ENCODE data around the gene ANKH.
"Not testable (repeated sequence)": the region's sequence is repeated elsewhere in the genome, so short reads cannot be mapped to it uniquely, and the experiment has no call there.

The ANKH gene

DNA sequence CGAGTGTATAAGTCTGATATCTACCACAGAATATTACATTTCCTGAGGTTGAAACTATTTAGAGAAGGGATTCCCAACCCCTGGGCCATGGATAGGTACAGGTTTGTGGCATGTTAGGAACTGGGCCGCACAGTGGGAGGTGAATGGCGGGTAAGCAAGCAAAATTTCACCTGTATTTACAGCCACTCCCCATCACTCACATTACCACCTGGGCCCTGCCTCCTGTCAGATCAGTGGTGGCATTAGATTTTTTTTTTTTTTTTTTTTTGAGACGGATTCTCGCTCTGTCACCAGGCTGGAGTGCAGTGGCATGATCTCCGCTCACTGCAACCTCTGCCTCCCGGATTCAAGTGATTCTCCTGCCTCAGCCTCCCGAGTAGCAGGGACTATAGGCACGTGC lies 6.6 kb upstream of the ANKH start:
- H3K4me2 ChIP-seq (ENCODE audit: low read length); H3K79me1 ChIP-seq (ENCODE audit: low read length); H4K8ac ChIP-seq (ENCODE audit: low read depth, low read length); H2BK15ac ChIP-seq (replicated peaks; ENCODE audit: low read depth); H3K27ac ChIP-seq (ENCODE audit: low read depth, low read length); H3K18ac ChIP-seq (ENCODE audit: low read length); H3K36me3 ChIP-seq (ENCODE audit: control insufficient read depth, insufficient read depth, low read length); H2AK5ac ChIP-seq (ENCODE audit: low read length); H4K5ac ChIP-seq (ENCODE audit: low read length); H3K27me3 ChIP-seq (ENCODE audit: insufficient read depth, low read length, poor library complexity); H3K4me3 ChIP-seq (ENCODE audit: low read length); H3K79me2 ChIP-seq (ENCODE audit: control insufficient read depth, insufficient read depth, low read length); H2BK5ac ChIP-seq (ENCODE audit: low read length); H3K9ac ChIP-seq (ENCODE audit: low read length); H2BK120ac ChIP-seq (ENCODE audit: low read depth, low read length); H3K23ac ChIP-seq (ENCODE audit: low read length); H3K4ac ChIP-seq (ENCODE audit: low read depth, low read length); DNase-seq; H3K4me1 ChIP-seq (ENCODE audit: control insufficient read depth, low read depth, low read length); H3K56ac ChIP-seq (ENCODE audit: low read length): not testable (repeated sequence)
- no CpG with 5 or more reads among the region's 9 CpGs for WGBS (ENCODE audit: extremely low coverage, insufficient coverage, low lambda C conversion rate)

DNA sequence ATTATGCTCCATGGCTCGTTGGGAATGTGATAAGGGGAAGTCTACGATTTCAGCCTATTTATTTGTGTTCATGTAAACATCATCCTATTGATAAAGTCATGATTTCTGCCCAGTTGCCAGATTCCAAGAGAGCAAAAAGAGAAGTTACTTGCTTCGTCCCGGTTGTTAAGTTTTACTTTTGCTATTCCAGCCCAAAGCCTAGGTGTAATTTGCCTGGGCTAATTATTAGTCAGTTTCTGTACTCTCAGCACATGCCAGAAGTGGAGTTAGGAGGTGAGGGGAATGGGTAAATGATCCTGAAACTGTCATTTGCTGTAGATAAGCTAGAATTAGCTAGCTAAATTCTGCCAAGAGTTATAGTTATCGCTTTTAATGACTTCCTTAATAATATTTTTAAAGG lies 4.5 kb upstream of the ANKH start:
- no peak overlapping the region for H2BK15ac ChIP-seq (replicated peaks; ENCODE audit: low read depth)
- H2BK5ac ChIP-seq (ENCODE audit: low read length), result no peak overlapping the region
- no peaks in the 10 kb centered on the region for H3K4me1 ChIP-seq (ENCODE audit: control insufficient read depth, low read depth, low read length)
- H2BK120ac ChIP-seq (ENCODE audit: low read depth, low read length), result no peak overlapping the region
- H3K4ac ChIP-seq (ENCODE audit: low read depth, low read length), result no peak overlapping the region
- H3K79me2 ChIP-seq (ENCODE audit: control insufficient read depth, insufficient read depth, low read length), result no peaks in the 10 kb centered on the region
- no peaks in the 10 kb centered on the region for H3K79me1 ChIP-seq (ENCODE audit: low read length)
- H3K4me2 ChIP-seq (ENCODE audit: low read length), result no peak overlapping the region
- no CpG with 5 or more reads among the region's 5 CpGs for WGBS (ENCODE audit: extremely low coverage, insufficient coverage, low lambda C conversion rate)
- no peaks in the 10 kb centered on the region for H3K36me3 ChIP-seq (ENCODE audit: control insufficient read depth, insufficient read depth, low read length)
- H4K5ac ChIP-seq (ENCODE audit: low read length), result no peak overlapping the region
- H3K9ac ChIP-seq (ENCODE audit: low read length), result no peak overlapping the region
- no peak overlapping the region for H3K4me3 ChIP-seq (ENCODE audit: low read length)
- H3K23ac ChIP-seq (ENCODE audit: low read length), result no peak overlapping the region
- no peak overlapping the region for H3K18ac ChIP-seq (ENCODE audit: low read length)
- no peak for DNase-seq
- H3K27ac ChIP-seq (ENCODE audit: low read depth, low read length), result no peak overlapping the region
- H3K27me3 ChIP-seq (ENCODE audit: insufficient read depth, low read length, poor library complexity), result no peaks in the 10 kb centered on the region
- H4K8ac ChIP-seq (ENCODE audit: low read depth, low read length), result no peak overlapping the region
- H2AK5ac ChIP-seq (ENCODE audit: low read length), result no peak overlapping the region
- no peak overlapping the region for H3K56ac ChIP-seq (ENCODE audit: low read length)

DNA sequence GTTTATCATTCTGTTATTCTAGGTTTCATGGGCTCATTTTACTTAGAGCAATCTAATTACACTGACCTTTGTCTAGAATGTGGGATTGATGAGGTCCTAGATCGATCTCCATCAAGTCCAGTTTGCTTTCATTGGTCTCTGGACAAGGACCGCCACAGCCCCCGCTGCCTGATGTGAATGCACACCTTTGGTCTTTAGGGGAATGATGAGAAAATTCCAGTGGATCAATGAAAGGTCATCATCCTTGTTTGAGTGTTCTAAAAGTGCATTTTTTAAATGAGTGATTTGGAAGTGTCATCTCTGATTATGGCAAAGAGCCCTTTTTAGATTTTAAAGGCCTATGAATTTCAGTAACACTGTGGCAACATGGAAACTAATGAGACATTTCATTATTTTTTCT lies 2.2 kb upstream of the ANKH start:
- Histone ChIP-seq H3K9ac (ENCODE audit: low read length) (no peak overlapping the region), H2BK120ac (ENCODE audit: low read depth, low read length) (no peak overlapping the region), H2BK5ac (ENCODE audit: low read length) (no peak overlapping the region), H3K27ac (ENCODE audit: low read depth, low read length) (no peak overlapping the region), H3K18ac (ENCODE audit: low read length) (no peak overlapping the region), H3K4me3 (ENCODE audit: low read length) (no peak overlapping the region), H3K23ac (ENCODE audit: low read length) (no peak overlapping the region), H3K79me1 (ENCODE audit: low read length) (no peaks in the 10 kb centered on the region), H3K4me1 (ENCODE audit: control insufficient read depth, low read depth, low read length) (no peaks in the 10 kb centered on the region), H3K4me2 (ENCODE audit: low read length) (no peak overlapping the region), H3K36me3 (ENCODE audit: control insufficient read depth, insufficient read depth, low read length) (no peaks in the 10 kb centered on the region), H2BK15ac (replicated peaks; ENCODE audit: low read depth) (no peak overlapping the region), H3K27me3 (ENCODE audit: insufficient read depth, low read length, poor library complexity) (peaks cover 7% of the 10 kb centered on the region), H4K5ac (ENCODE audit: low read length) (no peak overlapping the region), H3K56ac (ENCODE audit: low read length) (no peak overlapping the region), H2AK5ac (ENCODE audit: low read length) (no peak overlapping the region), H3K79me2 (ENCODE audit: control insufficient read depth, insufficient read depth, low read length) (no peaks in the 10 kb centered on the region), H4K8ac (ENCODE audit: low read depth, low read length) (no peak overlapping the region), H3K4ac (ENCODE audit: low read depth, low read length) (no peak overlapping the region)
- DNase-seq, result no peak
- WGBS (ENCODE audit: extremely low coverage, insufficient coverage, low lambda C conversion rate), result no CpG with 5 or more reads among the region's 3 CpGs

DNA sequence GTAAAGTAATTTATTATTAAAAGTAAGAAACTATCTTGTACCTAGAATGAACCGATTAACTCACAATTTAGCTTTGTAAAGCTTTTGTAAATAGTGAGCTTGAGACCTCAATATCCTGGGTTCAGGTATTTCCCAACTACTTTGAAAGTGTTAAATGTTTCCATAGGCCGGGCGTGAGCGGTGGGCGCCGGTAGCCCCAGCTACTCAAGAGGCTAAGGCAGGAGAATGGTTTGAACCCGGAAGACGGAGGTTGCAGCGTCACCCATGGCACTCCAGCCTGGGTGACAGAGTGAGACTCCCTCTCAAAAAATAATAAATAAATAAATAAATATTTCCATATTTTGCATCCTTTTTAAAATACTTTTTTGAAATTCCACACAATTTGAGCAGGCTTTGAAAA lies 1.5 kb upstream of the ANKH start:
- Histone ChIP-seq H2BK120ac (ENCODE audit: low read depth, low read length) (no peak overlapping the region), H3K79me2 (ENCODE audit: control insufficient read depth, insufficient read depth, low read length) (no peaks in the 10 kb centered on the region), H3K9ac (ENCODE audit: low read length) (no peak overlapping the region), H4K5ac (ENCODE audit: low read length) (no peak overlapping the region), H3K23ac (ENCODE audit: low read length) (no peak overlapping the region), H4K8ac (ENCODE audit: low read depth, low read length) (no peak overlapping the region), H3K79me1 (ENCODE audit: low read length) (no peaks in the 10 kb centered on the region), H3K27me3 (ENCODE audit: insufficient read depth, low read length, poor library complexity) (peaks cover 7% of the 10 kb centered on the region), H2BK15ac (replicated peaks; ENCODE audit: low read depth) (no peak overlapping the region), H3K27ac (ENCODE audit: low read depth, low read length) (no peak overlapping the region), H3K56ac (ENCODE audit: low read length) (no peak overlapping the region), H2BK5ac (ENCODE audit: low read length) (no peak overlapping the region), H3K4ac (ENCODE audit: low read depth, low read length) (no peak overlapping the region), H3K4me2 (ENCODE audit: low read length) (no peak overlapping the region), H3K4me3 (ENCODE audit: low read length) (no peak overlapping the region), H3K36me3 (ENCODE audit: control insufficient read depth, insufficient read depth, low read length) (no peaks in the 10 kb centered on the region), H2AK5ac (ENCODE audit: low read length) (no peak overlapping the region), H3K18ac (ENCODE audit: low read length) (no peak overlapping the region), H3K4me1 (ENCODE audit: control insufficient read depth, low read depth, low read length) (no peaks in the 10 kb centered on the region)
- WGBS (ENCODE audit: extremely low coverage, insufficient coverage, low lambda C conversion rate), result no CpG with 5 or more reads among the region's 9 CpGs
- DNase-seq, result no peak

DNA sequence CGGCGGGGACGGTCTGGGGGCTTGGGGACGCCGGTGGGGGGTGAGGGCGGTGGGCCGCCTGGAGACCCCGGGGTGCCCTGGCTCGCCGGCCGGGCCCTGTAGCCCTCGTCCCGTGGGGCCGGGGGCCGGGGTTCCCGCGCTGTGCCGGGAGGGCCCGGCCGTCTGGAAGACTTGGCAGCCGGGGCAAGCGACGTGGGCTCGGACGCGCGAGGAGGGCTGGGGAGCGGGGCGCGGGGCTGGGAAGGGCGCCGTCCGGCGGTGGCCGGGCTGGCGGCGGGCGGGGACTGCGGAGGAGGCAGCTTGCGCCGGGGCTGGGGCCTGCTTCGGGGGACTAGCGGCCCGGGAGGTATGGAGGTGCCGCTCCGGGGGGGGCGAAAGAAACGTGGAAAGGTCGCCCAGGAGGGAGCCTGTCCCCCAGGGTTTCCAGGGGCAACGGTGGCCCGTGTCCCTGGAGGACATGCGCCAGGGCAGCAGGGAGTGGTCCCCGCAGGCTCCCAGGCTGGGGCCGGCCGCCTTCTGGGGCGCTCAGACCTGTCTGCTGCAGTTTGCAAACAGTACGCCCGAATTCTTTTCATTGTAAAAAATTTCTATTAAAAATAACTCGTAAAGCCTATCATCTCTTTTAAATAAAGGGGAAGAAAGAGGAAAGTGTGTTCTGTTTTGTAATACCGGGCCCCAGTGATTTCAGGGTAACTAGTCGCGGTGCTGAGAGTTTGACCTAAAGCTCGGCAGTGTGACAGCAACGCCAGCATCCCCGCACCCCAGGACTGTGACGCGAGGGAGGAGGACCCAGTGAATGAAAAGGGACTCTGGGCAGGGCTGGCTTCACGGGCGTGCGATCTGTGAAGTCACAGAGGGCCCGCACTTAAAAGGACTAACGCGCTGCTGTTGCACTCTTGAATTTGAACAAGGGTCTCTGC lies 752 bp upstream of the ANKH start:
- Histone ChIP-seq H3K56ac (ENCODE audit: low read length) (peak overlapping the region; percentile 83), H3K9ac (ENCODE audit: low read length) (peak overlapping the region; percentile 70), H2BK120ac (ENCODE audit: low read depth, low read length) (peak overlapping the region; percentile 65), H2AK5ac (ENCODE audit: low read length) (no peak overlapping the region), H3K27ac (ENCODE audit: low read depth, low read length) (no peak overlapping the region), H2BK5ac (ENCODE audit: low read length) (no peak overlapping the region), H4K8ac (ENCODE audit: low read depth, low read length) (no peak overlapping the region), H3K36me3 (ENCODE audit: control insufficient read depth, insufficient read depth, low read length) (no peaks in the 10 kb centered on the region), H2BK15ac (replicated peaks; ENCODE audit: low read depth) (no peak overlapping the region), H3K79me2 (ENCODE audit: control insufficient read depth, insufficient read depth, low read length) (no peaks in the 10 kb centered on the region), H3K18ac (ENCODE audit: low read length) (peak overlapping the region; percentile 95), H3K4ac (ENCODE audit: low read depth, low read length) (no peak overlapping the region), H4K5ac (ENCODE audit: low read length) (no peak overlapping the region), H3K4me3 (ENCODE audit: low read length) (peak overlapping the region; percentile 38), H3K4me1 (ENCODE audit: control insufficient read depth, low read depth, low read length) (no peaks in the 10 kb centered on the region), H3K23ac (ENCODE audit: low read length) (no peak overlapping the region), H3K27me3 (ENCODE audit: insufficient read depth, low read length, poor library complexity) (peaks cover 7% of the 10 kb centered on the region), H3K79me1 (ENCODE audit: low read length) (no peaks in the 10 kb centered on the region), H3K4me2 (ENCODE audit: low read length) (peak overlapping the region; percentile 53)
- DNase-seq, result peak; percentile 40
- no CpG with 5 or more reads among the region's 73 CpGs for WGBS (ENCODE audit: extremely low coverage, insufficient coverage, low lambda C conversion rate)
